Activated naive CD4-positive, alpha-beta T cell treated with anti-CD3 and anti-CD28 coated beads, Interleukin-2, amount 50 U/mL, for 72 hours (primary cell): ENCODE data around the gene SPATA31A5. TPM values are rescaled to one million over a fixed set of nuclear protein-coding genes. Genes with fewer than 3 reads are reported as not detected.
"Not testable (repeated sequence)": the region's sequence is repeated elsewhere in the genome, so short reads cannot be mapped to it uniquely, and the experiment has no call there.

Source experiments
- ATAC-seq, 2 donors: fragments of 150-1000 bp; cut with Tn5 transposase; 2 replicates each; pipeline ENCODE4 v1.10.0; 2021; ENCODE audit warnings: mild to moderate bottlenecking in 2 of 2, moderate library complexity in 2 of 2
- DNase-seq, 2 donors: peaks; one replicate each; pipeline ENCODE4 v3.0.0; 2021 to 2022; ENCODE audit warnings: low spot score in 2 of 2
- H3K27ac Mint-ChIP-seq, 2 donors: one replicate each; pipeline ENCODE4 v1.8.0; 2022; ENCODE audit warnings: mild to moderate bottlenecking in 2 of 2, mixed read lengths in 2 of 2
- H3K36me3 Mint-ChIP-seq, 2 donors: one replicate each; pipeline ENCODE4 v1.8.0; 2022; ENCODE audit warnings: mixed read lengths in 2 of 2
- H3K9me3 Mint-ChIP-seq, 2 donors: one replicate each; pipeline ENCODE4 v1.8.0; 2022; ENCODE audit warnings: mixed read lengths in 2 of 2
- total RNA-seq, 2 donors: library from RNA; stranded (reverse); gene quantifications; one replicate each; pipeline ENCODE4 v1.2.3, GENCODE V29; 2022

The SPATA31A5 gene
- not detected for total RNA-seq

GRCh38 chr9:60914107-60914506 lies at the start of gene SPATA31A5:
TSS of gene SPATA31A5 (plus strand) at chr9:60914407. CDS start at chr9:60914436, 29 bp downstream.
- H3K27ac Mint-ChIP-seq, H3K36me3 Mint-ChIP-seq, H3K9me3 Mint-ChIP-seq, ATAC-seq, DNase-seq: not testable (repeated sequence)

GRCh38 chr9:60962990-60963350 lies 48.8 kb downstream of the SPATA31A5 start:
- not testable (repeated sequence) for H3K27ac Mint-ChIP-seq, DNase-seq, H3K36me3 Mint-ChIP-seq, ATAC-seq, H3K9me3 Mint-ChIP-seq

DNA sequence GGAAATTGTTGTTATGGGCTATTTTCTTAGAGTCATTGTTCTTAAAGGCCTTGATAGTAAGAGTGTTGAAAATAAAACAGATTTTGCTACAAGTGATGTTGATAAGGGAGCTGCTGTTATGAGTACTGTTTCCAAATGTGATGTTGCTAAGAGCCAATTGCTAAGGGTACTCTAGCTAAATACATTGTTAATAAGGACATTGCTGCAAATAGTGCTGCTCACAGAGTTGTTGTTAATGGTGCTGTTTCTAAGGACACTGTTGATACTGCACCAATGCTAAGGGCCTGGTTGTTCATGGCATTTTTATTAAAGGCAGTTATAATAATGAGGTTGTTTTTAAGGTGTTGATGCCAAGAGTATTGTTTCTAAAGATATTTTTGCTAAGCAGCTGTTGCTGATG lies 52.2 kb downstream of the SPATA31A5 start:
- not testable (repeated sequence) for H3K36me3 Mint-ChIP-seq, H3K27ac Mint-ChIP-seq, H3K9me3 Mint-ChIP-seq, ATAC-seq, DNase-seq
